Measurements from ENCODE around the gene MVD. TPM values are rescaled to one million over a fixed set of nuclear protein-coding genes. Genes with fewer than 3 reads are reported as not detected.
A peak's percentile ranks its signal among the peaks of the same experiment; 100 is the strongest.

Gene MVD
- total and polyA plus RNA-seq, 2 of the 13 experiments (the other 11 are each of a cell fraction or from before 2014, with no cell fraction given) = 28.1 to 187 TPM

DNA sequence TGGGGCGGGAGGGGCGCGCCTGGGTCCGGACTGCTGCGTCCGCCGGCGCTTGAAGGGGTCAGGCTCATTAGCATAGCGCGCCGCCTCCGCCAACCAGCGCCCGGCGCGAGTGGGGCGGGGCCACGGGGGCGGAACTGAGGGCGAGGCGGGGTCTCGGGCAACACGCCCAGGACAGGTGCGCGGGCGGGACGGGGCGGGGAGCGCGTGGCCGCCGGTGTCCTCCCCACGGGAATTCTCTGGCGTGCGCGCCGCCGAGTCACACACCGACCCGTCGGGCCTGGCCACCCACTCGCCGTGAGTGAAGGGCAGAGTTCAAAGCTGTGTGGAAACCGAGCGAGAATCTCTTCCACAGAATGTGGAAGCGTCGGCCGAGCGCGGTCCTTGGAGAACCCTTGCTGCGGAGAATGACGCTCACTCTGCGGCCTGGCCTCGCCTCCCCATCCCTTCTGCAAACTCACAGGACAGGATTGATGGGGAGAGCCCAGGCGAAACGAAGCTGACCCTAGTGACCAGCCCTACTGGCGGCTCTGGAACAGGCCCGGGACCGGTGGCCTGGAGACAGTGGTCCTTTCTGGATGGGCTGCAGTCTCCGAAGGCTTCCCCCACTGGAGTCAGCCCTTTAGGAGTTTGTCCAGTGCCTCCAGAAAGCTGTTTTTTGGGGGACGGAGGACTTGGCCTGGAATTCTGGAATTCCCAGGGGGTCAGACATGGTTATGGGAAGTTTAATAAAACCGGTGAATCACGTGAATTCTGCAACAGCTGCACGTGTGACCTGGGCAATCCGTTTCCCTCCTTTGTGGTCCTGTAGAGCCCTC, 23.8 kb upstream of the MVD start, which contains the start of gene SNAI3 (continued):
- TF ChIP-seq, protein P1, sequence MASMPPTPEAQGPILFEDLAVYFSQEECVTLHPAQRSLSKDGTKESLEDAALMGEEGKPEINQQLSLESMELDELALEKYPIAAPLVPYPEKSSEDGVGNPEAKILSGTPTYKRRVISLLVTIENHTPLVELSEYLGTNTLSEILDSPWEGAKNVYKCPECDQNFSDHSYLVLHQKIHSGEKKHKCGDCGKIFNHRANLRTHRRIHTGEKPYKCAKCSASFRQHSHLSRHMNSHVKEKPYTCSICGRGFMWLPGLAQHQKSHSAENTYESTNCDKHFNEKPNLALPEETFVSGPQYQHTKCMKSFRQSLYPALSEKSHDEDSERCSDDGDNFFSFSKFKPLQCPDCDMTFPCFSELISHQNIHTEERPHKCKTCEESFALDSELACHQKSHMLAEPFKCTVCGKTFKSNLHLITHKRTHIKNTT (CRISPR knock-in tag; IDR thresholded peaks at IDR 0.05) = 0 out of 2 replicates have a peak, but pooled peaks have one; percentile 57
- no peak for TF ChIP-seq TARDBP (CRISPR knock-in tag; IDR thresholded peaks at IDR 0.05)
- TF ChIP-seq ZNF557 (CRISPR knock-in tag; IDR thresholded peaks at IDR 0.05) = peak; percentile 35; the same call in 1 of the 2 replicates
- TF ChIP-seq ZNF121 (CRISPR knock-in tag; IDR thresholded peaks at IDR 0.05) = 0 out of 2 replicates have a peak, but pooled peaks have one; percentile 31
- TF ChIP-seq, protein P2, sequence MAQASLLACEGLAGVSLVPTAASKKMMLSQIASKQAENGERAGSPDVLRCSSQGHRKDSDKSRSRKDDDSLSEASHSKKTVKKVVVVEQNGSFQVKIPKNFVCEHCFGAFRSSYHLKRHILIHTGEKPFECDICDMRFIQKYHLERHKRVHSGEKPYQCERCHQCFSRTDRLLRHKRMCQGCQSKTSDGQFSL (CRISPR knock-in tag; IDR thresholded peaks at IDR 0.05) = peak; percentile 55; the same call in 1 of the 2 replicates
- 0 out of 2 replicates have a peak, but pooled peaks have one; percentile 85 for TF ChIP-seq ZBTB42 (CRISPR knock-in tag; IDR thresholded peaks at IDR 0.05)
- TF ChIP-seq, protein P3, sequence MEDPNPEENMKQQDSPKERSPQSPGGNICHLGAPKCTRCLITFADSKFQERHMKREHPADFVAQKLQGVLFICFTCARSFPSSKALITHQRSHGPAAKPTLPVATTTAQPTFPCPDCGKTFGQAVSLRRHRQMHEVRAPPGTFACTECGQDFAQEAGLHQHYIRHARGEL (CRISPR knock-in tag; IDR thresholded peaks at IDR 0.05) = no peak; the same call in 1 of the 2 replicates
- no peak for TF ChIP-seq PRMT3 (CRISPR knock-in tag; IDR thresholded peaks at IDR 0.05; ENCODE audit: borderline replicate concordance, low read depth)
- peak; percentile 63; the same call in 1 of the 2 replicates for TF ChIP-seq ZNF747 (CRISPR knock-in tag; IDR thresholded peaks at IDR 0.05; ENCODE audit: borderline replicate concordance)
- peak; percentile 38; the same call in 1 of the 2 replicates for TF ChIP-seq MEF2D (CRISPR knock-in tag; IDR thresholded peaks at IDR 0.05)
- 0 out of 2 replicates have a peak, but pooled peaks have one; percentile 40 for TF ChIP-seq ZFP37 (CRISPR knock-in tag; IDR thresholded peaks at IDR 0.05; ENCODE audit: borderline replicate concordance)
- TF ChIP-seq HES4 (CRISPR knock-in tag; IDR thresholded peaks at IDR 0.05; ENCODE audit: borderline replicate concordance) = peak; percentile 58; the same call in 1 of the 2 replicates
- TF ChIP-seq, protein P4, sequence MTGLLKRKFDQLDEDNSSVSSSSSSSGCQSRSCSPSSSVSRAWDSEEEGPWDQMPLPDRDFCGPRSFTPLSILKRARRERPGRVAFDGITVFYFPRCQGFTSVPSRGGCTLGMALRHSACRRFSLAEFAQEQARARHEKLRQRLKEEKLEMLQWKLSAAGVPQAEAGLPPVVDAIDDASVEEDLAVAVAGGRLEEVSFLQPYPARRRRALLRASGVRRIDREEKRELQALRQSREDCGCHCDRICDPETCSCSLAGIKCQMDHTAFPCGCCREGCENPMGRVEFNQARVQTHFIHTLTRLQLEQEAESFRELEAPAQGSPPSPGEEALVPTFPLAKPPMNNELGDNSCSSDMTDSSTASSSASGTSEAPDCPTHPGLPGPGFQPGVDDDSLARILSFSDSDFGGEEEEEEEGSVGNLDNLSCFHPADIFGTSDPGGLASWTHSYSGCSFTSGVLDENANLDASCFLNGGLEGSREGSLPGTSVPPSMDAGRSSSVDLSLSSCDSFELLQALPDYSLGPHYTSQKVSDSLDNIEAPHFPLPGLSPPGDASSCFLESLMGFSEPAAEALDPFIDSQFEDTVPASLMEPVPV (CRISPR knock-in tag; IDR thresholded peaks at IDR 0.05) = no peak
- TF ChIP-seq, protein P5, sequence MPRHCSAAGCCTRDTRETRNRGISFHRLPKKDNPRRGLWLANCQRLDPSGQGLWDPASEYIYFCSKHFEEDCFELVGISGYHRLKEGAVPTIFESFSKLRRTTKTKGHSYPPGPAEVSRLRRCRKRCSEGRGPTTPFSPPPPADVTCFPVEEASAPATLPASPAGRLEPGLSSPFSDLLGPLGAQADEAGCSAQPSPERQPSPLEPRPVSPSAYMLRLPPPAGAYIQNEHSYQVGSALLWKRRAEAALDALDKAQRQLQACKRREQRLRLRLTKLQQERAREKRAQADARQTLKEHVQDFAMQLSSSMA (CRISPR knock-in tag; IDR thresholded peaks at IDR 0.05) = peak; percentile 63; the same call in 1 of the 2 replicates
- TF ChIP-seq, protein P6, sequence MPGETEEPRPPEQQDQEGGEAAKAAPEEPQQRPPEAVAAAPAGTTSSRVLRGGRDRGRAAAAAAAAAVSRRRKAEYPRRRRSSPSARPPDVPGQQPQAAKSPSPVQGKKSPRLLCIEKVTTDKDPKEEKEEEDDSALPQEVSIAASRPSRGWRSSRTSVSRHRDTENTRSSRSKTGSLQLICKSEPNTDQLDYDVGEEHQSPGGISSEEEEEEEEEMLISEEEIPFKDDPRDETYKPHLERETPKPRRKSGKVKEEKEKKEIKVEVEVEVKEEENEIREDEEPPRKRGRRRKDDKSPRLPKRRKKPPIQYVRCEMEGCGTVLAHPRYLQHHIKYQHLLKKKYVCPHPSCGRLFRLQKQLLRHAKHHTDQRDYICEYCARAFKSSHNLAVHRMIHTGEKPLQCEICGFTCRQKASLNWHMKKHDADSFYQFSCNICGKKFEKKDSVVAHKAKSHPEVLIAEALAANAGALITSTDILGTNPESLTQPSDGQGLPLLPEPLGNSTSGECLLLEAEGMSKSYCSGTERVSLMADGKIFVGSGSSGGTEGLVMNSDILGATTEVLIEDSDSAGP (CRISPR knock-in tag; IDR thresholded peaks at IDR 0.05; ENCODE audit: borderline replicate concordance) = peak; percentile 61; the same call in 1 of the 2 replicates
- TF ChIP-seq, protein P7, sequence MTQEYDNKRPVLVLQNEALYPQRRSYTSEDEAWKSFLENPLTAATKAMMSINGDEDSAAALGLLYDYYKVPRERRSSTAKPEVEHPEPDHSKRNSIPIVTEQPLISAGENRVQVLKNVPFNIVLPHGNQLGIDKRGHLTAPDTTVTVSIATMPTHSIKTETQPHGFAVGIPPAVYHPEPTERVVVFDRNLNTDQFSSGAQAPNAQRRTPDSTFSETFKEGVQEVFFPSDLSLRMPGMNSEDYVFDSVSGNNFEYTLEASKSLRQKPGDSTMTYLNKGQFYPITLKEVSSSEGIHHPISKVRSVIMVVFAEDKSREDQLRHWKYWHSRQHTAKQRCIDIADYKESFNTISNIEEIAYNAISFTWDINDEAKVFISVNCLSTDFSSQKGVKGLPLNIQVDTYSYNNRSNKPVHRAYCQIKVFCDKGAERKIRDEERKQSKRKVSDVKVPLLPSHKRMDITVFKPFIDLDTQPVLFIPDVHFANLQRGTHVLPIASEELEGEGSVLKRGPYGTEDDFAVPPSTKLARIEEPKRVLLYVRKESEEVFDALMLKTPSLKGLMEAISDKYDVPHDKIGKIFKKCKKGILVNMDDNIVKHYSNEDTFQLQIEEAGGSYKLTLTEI (CRISPR knock-in tag; conservative IDR thresholded peaks at IDR 0.05) = no peak
- TF ChIP-seq, protein P8, sequence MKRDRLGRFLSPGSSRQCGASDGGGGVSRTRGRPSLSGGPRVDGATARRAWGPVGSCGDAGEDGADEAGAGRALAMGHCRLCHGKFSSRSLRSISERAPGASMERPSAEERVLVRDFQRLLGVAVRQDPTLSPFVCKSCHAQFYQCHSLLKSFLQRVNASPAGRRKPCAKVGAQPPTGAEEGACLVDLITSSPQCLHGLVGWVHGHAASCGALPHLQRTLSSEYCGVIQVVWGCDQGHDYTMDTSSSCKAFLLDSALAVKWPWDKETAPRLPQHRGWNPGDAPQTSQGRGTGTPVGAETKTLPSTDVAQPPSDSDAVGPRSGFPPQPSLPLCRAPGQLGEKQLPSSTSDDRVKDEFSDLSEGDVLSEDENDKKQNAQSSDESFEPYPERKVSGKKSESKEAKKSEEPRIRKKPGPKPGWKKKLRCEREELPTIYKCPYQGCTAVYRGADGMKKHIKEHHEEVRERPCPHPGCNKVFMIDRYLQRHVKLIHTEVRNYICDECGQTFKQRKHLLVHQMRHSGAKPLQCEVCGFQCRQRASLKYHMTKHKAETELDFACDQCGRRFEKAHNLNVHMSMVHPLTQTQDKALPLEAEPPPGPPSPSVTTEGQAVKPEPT (CRISPR knock-in tag; IDR thresholded peaks at IDR 0.05; ENCODE audit: low read depth) = peak; percentile 75; the same call in 1 of the 2 replicates

All from HepG2 (cell line).